Gastroesophageal sphincter (tissue), 3 donors: ENCODE measurements around the gene AKAP9.

Source experiments
- CTCF ChIP-seq, 4 experiments: fragments of 200-600 bp in 2 of 4; fragments of 450-650 bp in 2 of 4; sonication (generic) in 1 of 4; IDR thresholded peaks; one replicate each; pipeline ENCODE4 v1.5.1; 2017 to 2019; ENCODE audit warnings: antibody characterized with exemption in 4 of 4, mild to moderate bottlenecking in 2 of 4, moderate library complexity in 2 of 4
- EP300 ChIP-seq: sonication (generic); formaldehyde crosslinking; IDR thresholded peaks from one replicate; pipeline ENCODE4 v1.6.1; 2017; ENCODE audit warnings: antibody characterized with exemption, mild to moderate bottlenecking
- POLR2A ChIP-seq, 2 donors: fragments of 450-650 bp; IDR thresholded peaks; one replicate each; pipeline ENCODE4 v1.6.1; 2017; ENCODE audit warnings: antibody characterized with exemption in 2 of 2, mild to moderate bottlenecking in 2 of 2, moderate library complexity in 1 of 2
- POLR2AphosphoS5 ChIP-seq: sonication (generic); formaldehyde crosslinking; IDR thresholded peaks from one replicate; pipeline ENCODE4 v1.6.1; 2017; ENCODE audit warnings: antibody characterized with exemption

GRCh38 chr7:91962419-91962818 lies 21.8 kb downstream of the AKAP9 start:
- TF ChIP-seq EP300 (no peak), CTCF (IDR thresholded peaks at IDR 0.05) (no peak), POLR2A (IDR thresholded peaks at IDR 0.05) (no peak), POLR2AphosphoS5 (no peak)
